ENCODE measurements around the gene CPXM2.
"Not testable (repeated sequence)": the region's sequence is repeated elsewhere in the genome, so short reads cannot be mapped to it uniquely, and the experiment has no call there.

The CPXM2 gene

DNA sequence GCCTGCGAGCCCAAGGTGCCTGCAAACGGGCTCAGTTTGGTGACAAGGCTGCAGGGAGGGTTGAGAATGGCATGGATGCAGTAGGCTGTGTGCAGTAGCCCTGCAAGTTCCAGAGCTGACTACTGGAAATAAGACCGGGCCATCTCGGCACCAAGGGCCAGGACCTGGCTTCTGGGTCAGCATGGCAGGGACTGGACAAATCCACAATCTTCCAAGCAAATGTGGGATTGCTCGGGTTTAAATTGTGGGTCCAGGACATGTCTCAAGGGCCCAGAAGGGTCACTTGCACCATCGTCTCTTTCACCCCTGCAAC is 147.4 kb downstream of the CPXM2 start:
- no peak for DNase-seq (ENCODE audit: low spot score)

DNA sequence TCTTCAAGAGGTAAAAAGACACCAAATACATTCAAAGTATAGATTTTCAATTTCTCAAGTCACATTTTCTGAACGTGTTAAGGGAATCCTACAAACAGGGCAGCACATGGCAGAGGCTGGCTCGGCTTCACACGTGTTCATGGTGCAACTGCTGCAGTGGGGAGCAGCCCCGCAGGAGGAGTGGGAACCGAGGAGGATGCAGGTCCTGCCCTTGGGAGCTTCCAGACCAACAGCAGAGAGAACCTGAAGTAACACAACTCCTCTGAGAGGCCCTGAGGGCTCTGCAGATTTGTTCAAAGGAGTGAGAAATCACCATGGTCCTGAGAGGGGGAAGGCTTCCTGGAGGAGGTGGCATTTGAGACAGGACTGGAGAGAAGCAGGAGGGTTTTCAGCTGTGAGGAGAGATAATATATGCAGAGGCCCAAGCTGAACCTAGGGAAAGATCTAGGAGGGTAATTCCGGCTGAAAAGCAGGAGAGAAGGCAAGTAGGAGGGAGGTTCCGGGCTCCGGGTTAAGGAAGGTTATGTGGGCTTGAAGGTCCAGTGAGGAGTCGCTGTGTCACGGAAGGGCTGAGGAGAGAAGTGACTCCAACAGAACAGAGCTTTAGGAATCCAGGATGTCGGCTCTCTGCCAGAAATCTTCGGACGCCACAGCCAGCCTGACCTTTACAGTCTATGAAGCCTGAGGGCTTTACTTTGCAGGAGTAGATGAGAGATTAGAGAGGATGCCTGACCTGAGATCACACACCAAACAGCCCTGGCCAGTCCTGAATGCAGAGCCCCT is 148.0 kb downstream of the CPXM2 start:
- peak; percentile 20 for DNase-seq (ENCODE audit: low spot score)

DNA sequence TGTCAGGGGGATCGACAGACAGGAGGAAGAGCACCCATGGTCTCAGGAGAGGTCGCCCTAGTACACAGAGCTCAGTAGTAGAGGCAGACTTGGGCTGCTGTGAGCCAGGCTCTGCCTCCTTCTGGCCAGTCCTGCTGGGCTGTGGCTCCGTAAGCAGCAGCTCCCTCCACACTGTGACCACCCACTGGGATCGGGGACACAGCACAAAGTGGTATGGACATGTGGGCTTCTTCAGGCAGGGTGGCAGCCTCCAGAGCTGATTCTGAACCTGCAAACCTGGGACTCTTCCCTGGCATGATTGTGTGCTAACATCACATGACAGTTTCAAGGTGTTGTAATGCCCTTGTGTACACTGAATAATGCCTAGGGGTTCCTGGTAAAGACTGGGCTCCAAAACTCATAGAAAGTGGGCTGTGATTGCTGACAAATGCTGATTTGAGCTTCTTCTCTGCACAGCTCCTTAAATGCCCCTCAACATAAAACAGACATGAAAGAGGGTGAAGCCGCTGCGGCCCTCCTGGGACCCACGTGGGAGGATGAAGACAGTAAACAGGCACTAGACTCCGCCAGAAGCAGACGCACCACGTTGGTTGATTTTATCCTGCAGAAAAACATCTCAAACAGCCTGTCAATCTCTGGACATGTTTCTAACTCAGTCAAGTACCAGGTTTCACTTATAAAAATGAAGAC is 148.7 kb downstream of the CPXM2 start:
- DNase-seq (ENCODE audit: low spot score), result peak; percentile 79

DNA sequence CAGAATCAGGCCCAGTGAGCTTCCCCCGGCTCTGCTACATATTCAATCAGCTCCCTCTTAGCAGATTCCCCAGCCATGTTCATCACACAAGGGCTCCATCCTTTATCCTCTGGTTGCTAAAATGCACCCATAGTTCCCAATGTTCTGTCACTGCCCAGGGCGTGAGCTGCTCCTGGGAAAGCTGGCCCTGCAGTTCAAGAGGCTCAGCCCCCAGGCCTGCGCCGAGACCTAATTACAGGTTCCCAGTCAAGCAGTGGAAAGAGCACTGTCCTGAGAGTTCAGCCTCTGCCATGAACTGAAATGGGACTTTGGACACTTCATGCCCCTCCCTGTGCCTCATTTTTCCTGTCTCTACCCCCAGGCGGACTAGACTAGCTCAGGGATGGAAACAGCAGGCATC is 149.9 kb downstream of the CPXM2 start:
- DNase-seq (ENCODE audit: low spot score), result no peak

DNA sequence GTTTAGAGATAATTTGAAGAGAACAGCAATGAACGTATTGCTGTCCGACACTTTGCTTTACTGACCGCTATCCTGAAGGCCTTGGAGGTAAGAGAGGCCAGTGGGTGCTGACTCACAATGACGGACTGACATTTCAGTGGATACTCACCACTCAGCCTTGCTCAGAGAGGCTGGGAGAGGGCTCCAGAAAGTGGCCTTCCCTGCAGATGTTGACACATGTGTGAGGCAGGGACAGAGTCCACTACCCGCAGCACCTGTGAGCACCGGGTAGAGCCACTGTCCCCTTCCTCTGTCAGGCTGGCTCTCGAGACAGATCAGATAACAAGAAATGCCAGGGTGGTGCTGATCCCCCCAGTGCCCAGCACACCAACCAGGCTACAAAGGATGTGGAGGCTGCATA is 150.5 kb downstream of the CPXM2 start:
- no peak for DNase-seq (ENCODE audit: low spot score)

DNA sequence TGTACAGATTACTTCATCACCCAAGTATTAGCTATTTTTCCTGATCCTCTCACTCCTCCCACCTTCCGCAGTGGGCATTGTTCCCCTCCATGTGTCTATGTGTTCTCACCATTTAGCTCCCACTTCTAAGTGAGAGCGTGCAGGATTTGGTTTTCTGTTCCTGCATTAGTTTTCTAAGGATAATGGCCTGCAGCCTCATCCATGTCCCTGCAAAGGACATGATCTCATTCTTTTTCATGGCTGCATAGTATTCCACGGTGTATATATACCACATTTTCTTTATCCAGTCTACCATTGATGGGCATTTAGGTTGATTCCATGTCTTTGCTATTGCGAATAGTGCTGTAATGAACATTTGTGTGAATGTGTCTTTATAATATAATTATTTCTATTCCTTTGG is 154.7 kb downstream of the CPXM2 start:
- not testable (repeated sequence) for DNase-seq (ENCODE audit: low spot score)

DNA sequence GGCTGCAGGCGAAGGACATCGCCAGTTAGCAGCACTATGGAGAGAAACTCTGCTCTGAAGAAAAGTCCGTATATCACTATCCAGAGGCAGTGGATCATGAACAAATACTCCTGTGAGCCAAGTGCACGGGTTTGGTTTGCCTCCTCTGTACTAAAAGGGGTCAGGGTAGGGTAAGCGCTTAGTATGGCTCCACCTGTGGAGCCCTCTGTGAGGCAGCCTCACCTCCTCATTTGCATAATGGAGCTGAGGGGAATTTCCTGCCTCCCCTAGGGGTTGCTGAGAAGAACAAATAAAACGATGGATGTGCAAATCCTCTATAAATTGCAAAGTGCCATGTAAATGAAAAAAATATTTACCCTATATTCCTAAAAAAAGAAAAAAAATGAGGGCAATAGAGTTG is 162.1 kb downstream of the CPXM2 start:
- no peak for DNase-seq (ENCODE audit: low spot score)

DNA sequence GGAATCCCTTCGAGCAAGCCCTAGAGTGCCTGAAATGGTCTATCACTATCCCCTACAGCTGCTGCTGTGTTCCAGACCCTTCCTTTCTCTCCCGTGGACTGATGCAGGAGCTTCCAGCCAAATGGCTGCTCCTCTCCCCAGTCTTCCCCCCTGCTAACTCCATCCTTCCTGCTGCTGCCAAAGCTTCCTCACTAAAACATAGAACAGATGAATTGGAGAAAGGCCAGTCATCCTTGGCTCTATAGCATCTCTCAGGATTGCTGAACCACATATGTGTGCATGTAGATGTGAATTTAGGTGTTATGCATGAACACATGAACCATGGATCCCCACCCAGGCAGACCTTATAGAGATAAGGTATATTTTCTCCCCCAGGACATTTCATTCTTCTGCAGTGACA is 164.8 kb downstream of the CPXM2 start:
- no peak for DNase-seq (ENCODE audit: low spot score)

DNA sequence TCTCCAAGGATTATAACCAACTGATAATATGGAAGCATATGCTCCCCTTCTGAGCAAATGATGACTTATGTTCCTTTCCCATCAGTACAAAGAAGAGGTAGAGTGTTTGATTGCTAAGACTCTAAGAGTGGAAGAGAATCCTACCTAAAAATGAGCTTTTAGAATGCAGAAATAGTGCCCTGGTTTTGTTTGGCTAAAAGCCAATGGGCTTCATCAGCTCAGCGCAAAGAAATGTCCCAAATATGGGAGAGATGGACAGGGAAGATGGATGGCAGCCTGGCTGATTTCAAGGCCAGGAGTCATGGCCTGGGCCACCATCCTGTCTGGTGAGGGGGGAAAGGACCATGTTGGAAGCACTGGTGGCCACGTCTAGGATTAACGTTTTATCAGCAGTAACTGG is 165.2 kb downstream of the CPXM2 start:
- DNase-seq (ENCODE audit: low spot score), result no peak

DNA sequence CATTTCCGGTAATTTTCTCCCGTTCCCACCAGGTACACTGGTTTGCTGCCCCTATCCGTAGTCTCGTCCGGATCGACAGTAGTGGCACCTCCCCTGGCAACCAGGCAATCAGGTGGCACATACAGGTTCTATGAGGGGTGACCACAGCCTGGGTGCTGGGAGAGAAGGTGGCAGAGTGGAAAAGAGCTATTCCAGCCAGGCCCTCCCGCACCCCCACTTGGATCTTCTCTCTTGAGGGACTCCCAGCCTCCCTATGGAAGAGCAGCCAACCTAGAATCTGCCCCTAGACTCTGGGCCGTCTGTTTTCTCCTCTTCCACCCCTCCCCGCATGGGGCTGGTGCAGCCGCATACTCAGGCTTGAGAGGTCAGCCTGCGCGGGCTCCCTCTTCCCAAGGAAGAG is 166.9 kb downstream of the CPXM2 start:
- no peak for DNase-seq (ENCODE audit: low spot score)

DNA sequence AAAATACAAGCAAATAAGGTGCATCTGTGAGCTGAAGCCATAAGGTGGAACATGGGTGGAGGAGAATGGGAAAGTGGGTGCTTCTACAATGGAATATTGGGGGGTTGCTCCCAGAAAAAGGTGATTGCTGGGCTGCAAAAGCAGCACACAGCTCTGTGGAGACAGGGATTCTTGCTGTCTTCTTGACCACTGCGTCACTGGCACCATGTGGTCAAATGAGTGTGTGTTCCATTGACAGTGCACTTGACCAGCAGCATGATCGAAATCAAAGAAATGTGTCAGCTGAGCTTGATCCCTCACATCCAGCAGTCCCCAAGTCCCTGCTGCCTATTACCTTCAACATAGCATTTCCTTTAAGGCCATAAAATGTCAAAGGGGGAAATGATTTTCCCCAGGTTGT is 169.3 kb downstream of the CPXM2 start:
- no peak for DNase-seq (ENCODE audit: low spot score)

DNA sequence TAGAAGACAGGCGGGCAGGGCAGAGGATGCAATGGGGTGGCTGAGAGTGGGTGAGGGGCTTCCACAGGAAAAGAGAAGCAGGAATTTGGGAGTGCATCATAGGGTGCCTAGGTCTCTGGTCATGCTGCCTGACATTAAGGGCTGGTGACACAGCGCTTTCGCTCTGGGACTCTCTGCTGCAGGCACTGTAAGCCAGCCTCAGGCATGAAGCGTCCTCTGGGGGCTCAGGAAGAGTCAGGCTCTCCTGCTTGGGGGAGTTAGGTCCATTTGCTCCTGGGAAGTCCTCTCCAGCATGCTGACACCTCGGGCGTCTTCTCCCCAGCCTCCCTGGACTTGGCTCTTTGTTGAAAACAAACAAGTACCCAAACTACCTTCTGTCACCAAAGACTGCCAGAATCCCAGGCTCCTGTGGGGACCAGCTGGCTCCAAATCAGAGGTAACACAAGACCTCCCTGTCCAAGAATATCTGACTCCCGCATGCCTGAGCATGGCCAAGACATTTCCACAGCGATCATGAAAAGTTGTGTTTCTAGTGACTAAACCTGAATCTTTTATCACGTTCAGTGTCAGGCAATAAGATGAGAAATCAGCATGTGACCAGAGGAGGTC is 170.1 kb downstream of the CPXM2 start:
- no peak for DNase-seq (ENCODE audit: low spot score)

DNA sequence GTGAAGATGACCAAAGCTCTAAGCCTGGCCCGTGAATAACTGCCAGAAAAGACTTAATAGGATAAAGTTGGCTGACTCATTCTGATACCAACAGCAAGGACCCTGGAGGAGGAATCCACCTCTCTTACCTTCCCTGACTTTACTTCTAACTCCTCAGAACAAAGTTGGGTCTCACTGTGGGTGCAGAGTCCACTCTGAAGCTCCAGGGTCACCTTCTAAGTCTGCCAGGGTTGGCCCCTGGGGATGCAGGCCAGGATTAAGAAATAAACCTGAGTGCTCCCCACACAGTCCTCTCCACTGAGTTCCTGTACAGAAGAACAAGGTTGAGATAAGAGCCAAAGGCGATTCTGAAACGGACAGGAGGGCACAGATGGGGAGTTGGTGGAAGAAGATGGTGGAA is 171.1 kb downstream of the CPXM2 start:
- DNase-seq (ENCODE audit: low spot score), result no peak

DNA sequence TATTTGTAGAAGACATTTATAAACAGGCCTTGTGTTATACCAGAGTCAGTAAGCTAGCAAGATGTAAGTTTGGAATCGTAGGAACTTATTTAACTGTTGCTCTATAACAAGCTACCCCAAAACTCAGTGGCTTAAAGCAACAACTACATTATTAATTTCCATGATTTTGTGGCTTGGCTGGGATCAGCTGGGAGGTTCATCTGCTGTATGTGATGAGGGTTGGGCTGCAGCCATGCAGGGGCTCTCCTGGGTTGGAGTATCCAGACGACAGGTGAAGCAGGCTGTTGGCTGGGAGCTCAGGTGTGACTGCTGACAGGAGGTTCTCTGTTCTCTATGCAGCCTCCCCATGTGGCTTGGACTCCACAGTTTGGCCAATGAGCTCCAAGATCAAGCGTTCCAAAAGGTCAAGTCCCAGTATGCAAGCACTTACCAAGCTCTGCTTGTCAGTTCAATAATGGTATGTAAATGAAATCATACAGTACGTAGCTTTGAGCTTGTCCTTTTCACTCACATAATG is 173.0 kb downstream of the CPXM2 start:
- DNase-seq (ENCODE audit: low spot score), result no peak

DNA sequence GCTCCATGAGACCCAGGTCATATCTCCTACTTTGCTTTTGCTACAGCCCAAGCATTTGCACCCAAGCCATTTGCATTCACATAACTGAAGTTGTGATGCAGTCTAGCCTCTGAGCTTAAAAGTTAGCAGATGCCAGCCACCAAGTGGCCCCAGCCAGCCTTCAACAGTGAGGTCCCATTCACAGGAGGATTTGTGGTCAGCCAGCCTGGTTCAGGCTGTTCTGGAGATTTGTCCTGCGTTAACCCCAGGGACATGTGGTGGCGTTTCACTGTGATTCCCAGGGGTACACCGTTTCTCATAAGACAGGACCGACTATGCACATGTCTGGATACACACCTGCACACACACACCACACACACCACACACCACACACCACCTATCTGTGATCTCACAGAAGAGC is 174.3 kb downstream of the CPXM2 start:
- DNase-seq (ENCODE audit: low spot score), result no peak

DNA sequence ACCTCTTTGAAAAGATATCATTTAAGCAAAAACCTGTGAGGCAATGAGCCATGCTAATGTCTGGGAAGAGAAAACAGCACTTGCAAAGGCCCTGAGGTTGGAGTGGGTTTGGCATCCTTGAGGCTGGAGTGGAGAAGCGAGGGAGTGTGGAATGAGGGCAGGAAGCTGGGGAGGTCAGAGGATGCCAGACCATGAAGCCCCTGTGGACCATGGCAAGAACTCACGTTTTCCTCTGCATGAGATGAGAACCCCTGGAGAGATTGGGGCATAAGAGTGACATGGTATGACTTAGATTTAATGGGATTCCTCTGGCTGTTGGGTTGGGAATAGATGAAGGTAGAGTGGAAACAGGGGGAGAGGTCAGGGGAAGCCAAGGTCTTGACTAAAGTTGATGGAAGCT is 176.1 kb downstream of the CPXM2 start:
- DNase-seq (ENCODE audit: low spot score), result no peak

DNA sequence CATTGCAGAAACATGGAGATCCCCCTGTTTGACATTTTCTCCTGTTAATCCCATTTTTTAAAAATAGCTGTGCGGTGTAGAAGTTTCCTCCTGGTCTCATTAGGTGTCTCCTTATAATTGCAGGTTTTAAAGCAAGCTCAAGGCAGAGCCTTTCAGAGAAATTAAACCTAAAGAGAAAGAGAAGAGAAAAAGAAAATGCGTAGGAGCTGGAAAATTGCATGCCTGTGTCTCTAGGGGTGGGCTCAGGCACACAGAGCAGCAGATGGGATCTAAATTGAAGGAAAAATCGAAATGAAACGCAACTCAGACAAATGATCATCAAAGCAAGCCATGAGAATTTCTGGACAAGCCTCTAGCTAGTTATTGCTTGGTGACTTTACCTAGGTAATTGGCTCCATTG is 185.4 kb downstream of the CPXM2 start:
- DNase-seq (ENCODE audit: low spot score), result no peak

DNA sequence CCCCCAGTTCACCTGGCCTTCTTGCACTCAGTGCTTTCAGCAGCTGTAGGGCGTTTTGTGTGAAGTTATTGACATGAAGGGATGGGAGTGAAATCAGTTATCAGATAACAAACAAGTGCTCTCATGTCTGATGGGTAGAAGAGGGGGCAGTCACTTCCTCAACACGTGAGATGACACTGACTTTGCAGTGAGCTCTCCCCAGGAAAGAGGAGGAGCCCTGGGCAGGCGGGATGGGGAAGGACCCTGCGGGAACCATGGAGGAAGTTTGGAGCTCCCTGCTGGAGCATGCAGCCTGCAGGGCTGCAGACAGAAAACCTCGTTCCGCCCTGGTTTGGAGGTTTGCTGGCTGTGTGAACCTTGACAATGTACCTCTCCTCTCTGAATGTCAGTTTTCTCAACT is 186.8 kb downstream of the CPXM2 start:
- DNase-seq (ENCODE audit: low spot score), result no peak

DNA sequence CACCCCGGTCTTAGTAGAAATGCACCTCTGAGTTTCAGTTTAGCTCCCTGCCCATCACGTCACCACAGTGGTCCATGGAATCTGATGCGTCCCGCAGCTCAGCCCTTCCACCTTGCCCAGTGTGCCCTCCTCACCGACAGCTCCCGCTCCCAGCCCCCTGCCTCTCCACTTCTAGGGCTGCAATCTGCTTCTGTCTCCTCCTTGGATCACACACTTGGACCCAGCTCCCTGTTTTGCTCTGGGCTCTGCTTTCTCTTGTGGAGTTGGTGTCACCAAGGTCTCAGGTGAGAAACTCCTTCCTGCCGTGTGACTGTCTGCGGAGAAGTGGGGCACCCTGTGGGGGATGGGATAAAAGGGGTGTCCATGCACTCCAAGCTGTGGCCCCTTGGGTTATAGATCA is 187.5 kb downstream of the CPXM2 start:
- no peak for DNase-seq (ENCODE audit: low spot score)

DNA sequence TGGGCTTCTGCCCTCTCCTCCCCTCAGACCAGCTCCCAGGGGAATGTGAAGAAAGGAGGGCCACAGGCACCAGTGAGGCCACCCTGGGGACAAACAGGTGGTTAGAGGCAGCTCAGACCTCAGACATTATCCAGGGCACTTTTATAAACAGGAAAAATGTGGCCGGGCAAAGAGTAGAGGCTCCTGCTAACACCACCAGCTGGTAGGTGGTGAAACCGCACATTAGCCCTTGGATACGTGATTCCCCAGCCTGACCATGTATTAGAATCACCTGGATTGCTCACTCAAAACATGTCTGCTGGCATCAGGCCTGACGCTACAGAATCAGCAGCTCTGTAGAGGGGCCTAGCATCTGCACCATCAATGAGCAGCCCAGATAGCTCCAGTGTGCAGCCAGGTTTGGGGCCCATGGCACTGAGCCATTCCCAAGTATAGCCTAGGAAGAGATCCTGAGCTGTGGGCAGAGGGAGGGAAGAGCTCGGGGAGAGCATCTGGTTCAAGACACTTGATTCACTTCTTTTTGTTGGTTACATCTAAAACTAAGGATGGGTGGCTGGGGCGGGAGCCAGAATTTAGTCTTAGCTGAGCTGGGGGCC is 188.3 kb downstream of the CPXM2 start:
- no peak for DNase-seq (ENCODE audit: low spot score)
